ENCODE results near the gene FTH1.
"Not testable (repeated sequence)": the region's sequence is repeated elsewhere in the genome, so short reads cannot be mapped to it uniquely, and the experiment has no call there.

FTH1 gene

DNA sequence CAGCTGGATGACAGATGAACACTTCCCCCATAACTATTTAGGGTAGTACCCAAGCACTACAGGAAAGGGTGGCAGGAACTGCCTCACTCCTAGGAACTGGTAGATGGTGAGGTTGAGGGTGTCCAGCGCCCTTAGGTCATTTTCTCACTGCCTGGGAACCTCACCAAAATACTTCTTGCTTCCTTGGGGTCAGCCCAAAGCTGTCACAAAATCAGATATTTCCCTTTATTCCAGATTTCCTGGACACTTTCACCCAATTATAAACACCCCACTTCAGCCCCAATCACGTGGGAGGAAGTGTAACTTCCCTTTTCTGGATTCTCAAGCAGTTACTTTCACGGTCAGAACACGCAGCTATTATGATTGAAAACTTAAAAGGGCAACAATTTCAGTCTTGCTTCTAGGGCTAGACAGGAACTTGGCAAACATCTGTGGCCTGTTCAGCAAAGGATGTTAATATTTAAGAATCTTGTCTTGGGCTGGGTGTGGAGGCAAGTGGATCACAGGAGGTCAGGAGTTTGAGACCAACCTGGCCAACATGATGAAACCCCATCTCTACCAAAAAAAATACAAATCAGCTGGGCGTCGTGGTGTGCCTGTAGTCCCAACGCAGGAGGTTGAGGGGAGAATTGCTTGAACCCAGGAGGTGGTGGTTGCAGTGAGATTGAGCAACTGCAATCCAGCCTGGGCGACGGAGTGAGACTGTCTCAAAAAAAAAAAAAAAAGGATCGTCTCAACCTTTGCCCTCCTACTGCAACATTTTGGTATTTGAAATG lies 4.0 kb downstream of the FTH1 start:
- no peak for DNase-seq (ENCODE audit: low read depth)

DNA sequence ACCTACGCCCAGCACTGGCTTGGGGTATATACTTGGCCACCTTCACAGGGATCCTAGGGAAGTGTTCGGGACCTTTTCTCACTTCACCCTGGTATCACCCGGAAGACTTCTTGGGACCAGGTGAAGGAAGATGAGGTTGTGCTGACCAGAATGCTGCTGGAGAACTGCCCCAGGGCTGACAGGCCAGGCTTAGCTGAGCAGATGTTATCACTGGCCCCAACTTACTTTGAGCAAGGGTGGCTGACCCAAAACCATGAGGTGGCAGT lies 4.5 kb downstream of the FTH1 start:
- no peak for DNase-seq (ENCODE audit: low read depth)

- DNase-seq (ENCODE audit: low read depth), result no peak
These were observed 5.0 kb downstream of the FTH1 start for GRCh38 chr11:61962213-61963015.

- no peak for DNase-seq (ENCODE audit: low read depth)
These were observed 5.7 kb downstream of the FTH1 start for GRCh38 chr11:61961570-61962212.

GRCh38 chr11:61960532-61960931 lies 6.9 kb downstream of the FTH1 start:
- no peak for DNase-seq (ENCODE audit: low read depth)

DNA sequence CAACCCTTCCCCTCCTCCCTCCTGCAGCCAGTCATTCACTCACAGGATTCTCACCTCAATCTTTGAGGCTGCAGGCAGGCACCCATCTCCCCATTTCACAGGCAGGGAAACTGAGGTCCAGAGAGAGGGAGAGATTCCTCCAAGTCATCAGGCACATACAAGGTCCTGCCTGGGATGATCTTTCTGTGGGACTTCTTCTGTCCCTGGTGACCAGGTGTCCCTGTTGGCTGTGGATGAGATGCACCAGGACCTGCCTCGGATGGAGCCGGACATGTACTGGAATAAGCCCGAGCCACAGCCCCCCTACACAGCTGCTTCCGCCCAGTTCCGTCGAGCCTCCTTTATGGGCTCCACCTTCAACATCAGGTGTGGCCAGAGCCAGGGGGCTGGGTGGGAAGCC lies 7.8 kb downstream of the FTH1 start:
- DNase-seq (ENCODE audit: low read depth), result no peak

DNA sequence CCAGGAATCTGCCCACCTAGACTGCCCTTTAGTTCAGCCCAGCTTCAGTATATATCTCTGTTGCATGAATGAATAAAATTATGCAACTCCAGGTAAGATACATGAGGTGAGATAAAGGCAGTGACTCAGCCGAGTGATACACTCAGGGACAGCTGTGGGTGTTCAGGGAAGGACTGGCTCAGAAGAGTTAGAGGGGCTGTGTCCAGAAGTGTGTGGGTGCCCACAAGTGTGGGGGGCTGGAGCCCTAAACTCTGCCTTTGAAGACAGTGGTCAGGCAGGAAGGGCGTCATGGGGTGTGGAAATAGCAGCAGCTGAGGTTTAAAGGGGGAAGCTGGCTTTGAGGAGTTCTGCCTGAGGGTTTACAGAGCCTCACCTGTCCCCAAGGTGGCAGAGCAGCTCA lies 8.3 kb downstream of the FTH1 start:
- no peak for DNase-seq (ENCODE audit: low read depth)

DNA sequence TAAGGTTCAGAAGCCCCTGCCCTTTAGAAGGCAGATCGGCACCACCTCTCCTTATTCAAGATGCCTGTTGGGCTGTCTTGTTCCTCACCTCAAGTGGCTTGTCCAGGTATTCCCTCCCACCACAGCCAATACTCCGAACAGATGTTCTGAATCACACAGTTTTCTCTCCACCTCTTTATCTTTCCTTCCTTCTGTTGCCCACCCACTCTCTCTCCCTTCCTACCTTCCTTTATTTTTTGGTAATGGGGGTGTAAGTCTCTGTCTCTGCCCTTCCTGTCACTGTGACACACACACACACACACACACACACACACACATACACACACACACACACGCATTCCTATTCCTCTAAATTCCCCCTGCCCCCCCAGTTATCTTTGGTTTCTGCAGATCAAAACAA lies 8.8 kb downstream of the FTH1 start:
- DNase-seq (ENCODE audit: low read depth), result no peak

DNA sequence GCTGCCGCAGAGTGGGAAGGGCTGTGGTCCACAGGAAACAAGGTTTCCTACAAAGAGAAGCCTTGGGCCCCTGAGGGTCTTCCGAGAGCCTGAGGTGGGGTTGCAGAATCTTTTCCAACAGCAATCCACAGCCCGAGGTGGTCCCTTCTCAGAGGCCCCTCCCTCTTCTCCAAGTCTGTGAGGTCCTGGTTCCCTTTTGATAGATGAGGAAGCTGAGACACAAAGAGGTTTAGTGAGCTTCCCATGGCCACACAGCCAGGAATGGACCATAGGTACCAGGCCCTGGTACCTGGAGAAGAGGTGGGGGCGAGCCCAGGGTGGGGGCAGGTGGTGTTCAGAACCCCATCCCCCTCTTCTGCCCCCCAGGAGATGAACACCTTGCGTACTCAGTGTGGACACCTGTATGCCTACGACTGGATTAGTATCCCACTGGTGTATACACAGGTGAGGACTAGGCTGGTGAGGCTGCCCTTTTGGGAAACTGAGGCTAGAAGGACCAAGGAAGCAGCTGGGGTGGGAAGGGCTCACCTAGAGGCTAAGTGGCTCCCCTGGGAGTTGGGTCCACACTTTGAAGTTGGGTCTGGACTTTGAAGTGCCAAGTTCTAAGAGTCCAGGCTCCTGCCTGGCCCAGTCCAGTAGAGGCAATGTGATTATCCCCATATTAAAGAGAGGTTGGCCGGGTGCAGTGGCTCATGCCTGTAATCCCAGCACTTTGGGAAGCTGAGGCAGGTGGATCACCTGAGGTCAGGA lies 10.2 kb downstream of the FTH1 start:
- DNase-seq (ENCODE audit: low read depth), result no peak

DNA sequence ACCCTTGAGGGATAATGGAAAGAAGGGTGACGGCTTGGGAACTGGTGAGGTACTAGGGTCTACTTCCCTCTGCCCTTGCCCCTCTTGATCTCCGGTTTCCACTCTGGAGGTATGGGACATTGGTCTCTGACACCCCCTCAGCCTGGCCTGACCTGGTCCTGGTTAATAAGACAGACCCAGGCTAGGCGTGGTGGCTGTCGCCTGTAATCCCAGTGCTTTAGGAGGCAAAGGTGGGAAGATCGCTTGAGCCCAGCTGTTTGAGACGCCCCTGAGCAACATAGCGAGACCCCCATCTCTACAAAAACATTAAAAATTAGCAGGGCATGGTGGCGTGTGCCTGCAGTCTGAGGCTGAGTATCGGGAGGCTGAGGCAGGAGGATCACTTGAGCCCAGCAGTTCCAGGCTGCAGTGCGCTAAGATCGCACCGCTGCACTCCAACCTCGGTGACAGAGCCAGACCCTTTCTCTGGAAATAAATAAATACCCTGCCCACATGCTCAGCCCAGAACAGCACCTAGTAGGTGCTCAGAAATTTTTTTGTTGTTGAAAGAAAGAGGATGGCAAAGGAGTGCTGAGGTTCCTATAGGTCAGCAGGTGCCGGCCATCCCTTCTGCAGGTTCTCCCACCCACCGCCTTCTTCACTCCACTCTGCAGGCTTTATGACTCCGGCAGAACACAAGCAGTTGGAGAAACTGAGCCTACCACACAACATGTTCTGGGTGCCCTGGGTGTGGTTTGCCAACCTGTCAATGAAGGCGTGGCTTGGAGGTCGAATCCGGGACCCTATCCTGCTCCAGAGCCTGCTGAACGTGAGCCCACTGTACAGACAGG lies 11.0 kb downstream of the FTH1 start:
- DNase-seq (ENCODE audit: low read depth), result no peak

- no peak for DNase-seq (ENCODE audit: low read depth)
These were observed 11.9 kb downstream of the FTH1 start for GRCh38 chr11:61955422-61956135.

DNA sequence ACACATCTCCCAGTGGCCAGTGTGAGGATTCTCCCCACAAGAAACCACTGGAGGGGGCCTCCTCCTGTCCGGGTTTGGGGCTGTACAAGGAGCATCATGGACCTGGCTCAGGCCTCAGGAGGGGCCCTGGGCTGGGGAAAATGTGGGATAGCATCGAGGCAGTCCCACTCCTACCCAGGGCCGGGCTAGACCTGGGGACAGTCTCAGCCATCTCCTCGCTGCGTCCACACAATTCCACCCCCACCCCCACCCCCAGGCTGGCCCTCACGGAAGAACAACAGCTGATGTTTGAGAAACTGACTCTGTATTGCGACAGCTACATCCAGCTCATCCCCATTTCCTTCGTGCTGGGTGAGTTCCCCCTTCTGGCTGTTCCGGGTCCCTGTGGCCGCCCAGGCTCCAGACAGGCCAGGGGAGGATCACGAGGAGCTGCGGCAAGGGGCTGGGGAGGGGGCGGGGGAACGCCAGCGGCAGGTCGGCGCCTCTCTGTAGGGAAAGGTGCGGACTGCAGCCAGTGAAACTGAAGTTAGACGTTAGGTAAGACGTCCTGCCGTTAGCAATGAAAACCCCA lies 12.5 kb downstream of the FTH1 start:
- DNase-seq (ENCODE audit: low read depth), result no peak

GRCh38 chr11:61954106-61954850 lies 13.2 kb downstream of the FTH1 start:
- DNase-seq (ENCODE audit: low read depth), result no peak

- not testable (repeated sequence) for DNase-seq (ENCODE audit: low read depth)
These were observed 13.8 kb downstream of the FTH1 start for GRCh38 chr11:61953632-61954031.

- no peak for DNase-seq (ENCODE audit: low read depth)
These were observed 14.6 kb downstream of the FTH1 start for GRCh38 chr11:61952882-61953281.

DNA sequence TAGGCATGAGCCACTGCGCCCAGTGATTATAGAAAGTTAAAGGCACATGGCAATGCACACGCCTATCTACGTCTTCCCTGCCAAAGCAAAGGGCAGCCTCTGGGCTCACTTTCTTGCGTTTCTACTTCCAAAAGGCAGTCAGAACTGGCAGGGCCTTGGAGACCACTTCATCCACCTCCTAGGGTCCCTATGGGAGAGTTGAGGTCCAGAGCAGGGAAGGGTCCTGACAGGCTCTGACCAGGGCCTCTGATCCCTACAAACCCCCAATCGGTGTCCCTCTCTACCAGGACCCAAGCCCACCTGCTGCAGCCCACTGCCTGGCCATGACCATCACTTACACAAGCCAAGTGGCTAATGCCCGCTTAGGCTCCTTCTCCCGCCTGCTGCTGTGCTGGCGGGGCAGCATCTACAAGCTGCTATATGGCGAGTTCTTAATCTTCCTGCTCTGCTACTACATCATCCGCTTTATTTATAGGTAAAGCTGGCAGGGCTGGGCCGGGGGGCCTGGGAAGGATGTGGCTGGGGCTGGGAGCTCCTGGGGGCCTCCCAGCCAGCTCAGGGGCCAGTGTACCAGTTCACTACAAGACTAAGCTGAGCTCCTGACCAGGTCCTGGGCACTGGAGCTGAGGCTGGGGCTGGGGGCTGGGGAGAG lies 15.8 kb downstream of the FTH1 start:
- DNase-seq (ENCODE audit: low read depth), result no peak

GRCh38 chr11:61950035-61950547 lies 17.3 kb downstream of the FTH1 start, which contains the start of gene BEST1:
BEST1 (plus strand) TSS chr11:61950351; CDS start chr11:61951807, 1,456 bp downstream.
- DNase-seq (ENCODE audit: low read depth), result no peak

- no peak for DNase-seq (ENCODE audit: low read depth)
These were observed 18.0 kb downstream of the FTH1 start for GRCh38 chr11:61949169-61950034.

Measured in stimulated activated CD8-positive, alpha-beta memory T cell treated with anti-CD3 and anti-CD28 coated beads, Interleukin-15, amount 100 ng/mL, for 24 hours (primary cell).